A204.1 (cell line): ENCODE data around the gene ZNF525.
"Not testable (repeated sequence)": the region's sequence is repeated elsewhere in the genome, so short reads cannot be mapped to it uniquely, and the experiment has no call there.

Experiments
- FAIRE-seq: peaks from 2 replicates; lab custom pipeline; 2012; peaks lifted over from hg19 to GRCh38; lab: Jason Lieb, UNC

ZNF525 gene

GRCh38 chr19:53395840-53396524 is 30.5 kb downstream of the ZNF525 start:
- FAIRE-seq: not testable (repeated sequence)

DNA sequence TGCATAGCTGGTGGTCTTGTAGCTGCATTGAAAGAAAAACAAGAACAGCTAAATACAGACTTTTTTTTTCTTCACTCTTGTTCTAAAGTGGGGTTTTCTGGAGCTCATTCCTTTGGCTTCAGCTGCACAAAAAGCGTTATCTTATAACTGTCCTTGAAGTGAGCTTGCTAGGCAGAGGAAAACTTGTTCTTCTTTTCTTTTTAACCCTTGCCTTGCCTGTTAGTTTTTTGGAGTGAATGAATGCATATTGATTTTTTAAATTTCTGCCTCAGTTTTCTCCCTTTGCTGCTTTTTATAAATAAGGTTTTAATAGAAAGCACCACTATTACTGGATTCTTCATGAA is 31.0 kb downstream of the ZNF525 start:
- FAIRE-seq: no peak

DNA sequence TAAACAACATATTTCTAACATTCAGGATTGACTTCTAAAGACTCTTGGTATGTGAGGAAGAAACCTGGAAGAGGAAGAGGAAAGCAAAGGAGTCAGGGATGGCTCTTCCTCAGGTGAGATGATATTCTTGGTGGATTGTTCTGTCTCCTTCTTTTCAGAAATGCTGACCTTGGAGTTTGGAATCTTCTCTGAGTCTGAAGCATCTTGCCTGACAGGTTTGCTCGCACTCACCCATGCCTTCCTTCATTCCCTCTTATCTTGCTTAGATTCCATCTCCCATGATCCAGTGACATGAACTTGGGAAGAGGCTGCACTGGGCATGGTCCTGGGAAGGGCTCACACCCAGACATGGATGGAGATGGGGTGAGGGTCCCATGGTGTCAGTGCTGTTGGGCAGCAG is 32.4 kb downstream of the ZNF525 start:
- not testable (repeated sequence) for FAIRE-seq

DNA sequence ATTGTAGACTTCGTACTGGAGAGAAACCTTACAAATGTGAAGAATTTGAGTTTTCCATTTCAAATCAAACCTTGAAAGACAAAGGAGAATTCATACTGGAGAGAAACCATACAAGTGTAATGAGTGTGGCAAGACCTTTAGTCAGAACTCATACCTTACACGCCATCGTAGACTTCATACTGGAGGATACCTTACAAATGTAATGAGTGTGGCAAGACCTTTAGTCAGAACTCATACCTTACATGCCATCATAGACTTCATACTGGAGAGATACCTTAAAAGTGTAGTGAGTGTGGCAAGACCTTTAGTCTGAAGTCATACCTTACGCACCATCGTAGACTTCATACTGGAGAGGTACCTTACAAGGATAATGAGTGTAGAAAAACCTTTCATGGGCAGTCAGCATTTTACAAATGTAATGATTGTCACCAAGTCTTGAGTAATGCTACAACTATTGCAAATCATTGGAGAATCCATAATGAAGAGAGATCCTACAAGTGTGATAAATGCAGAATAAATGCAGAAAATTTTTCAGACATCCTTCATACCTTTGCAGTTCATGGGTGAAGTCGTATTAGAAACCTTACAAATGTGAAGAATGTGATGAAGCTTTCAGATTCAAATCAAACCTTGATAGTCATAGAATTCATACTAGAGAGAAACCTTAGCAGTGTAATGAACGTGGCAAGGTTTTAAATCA is 44.1 kb downstream of the ZNF525 start:
- FAIRE-seq: no peak

DNA sequence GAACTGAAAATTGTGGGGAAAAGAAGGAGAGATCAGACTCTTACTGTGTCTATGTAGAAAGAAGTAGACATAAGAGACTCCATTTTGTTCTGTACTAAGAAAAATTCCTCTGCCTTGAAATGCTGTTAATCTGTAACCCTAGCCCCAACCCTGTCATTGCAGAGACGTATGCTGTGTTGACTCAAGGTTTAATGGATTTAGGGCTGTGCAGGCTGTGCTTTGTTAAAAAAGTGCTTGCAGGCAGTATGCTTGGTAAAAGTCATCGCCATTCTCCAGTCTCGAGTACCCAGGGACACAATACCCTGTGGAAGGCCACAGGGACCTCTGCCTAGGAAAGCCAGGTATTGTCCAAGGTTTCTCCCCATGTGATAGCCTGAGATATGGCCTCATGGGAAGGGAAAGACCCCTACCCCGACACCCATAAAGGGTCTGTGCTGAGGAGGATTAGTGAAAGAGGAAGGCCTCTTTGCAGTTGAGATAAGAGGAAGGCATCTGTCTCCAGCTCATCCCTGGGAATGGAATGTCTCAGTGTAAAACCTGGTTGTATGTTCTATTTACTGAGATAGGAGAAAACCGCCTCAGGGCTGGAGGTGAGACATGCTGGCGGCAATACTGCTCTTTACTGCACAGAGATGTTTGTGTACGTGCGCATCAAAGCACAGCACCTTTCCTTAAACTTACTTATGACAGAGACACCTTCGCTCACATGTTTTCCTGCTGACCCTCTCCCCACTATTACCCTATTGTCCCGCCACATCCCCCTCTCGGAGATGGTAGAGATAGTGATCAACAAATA is 55.2 kb downstream of the ZNF525 start:
- FAIRE-seq: not testable (repeated sequence)

GRCh38 chr19:53422551-53422950 is 57.0 kb downstream of the ZNF525 start:
- no peak for FAIRE-seq

GRCh38 chr19:53423074-53423473 is 57.6 kb downstream of the ZNF525 start:
- FAIRE-seq: not testable (repeated sequence)

GRCh38 chr19:53423680-53424079 is 58.2 kb downstream of the ZNF525 start:
- not testable (repeated sequence) for FAIRE-seq

DNA sequence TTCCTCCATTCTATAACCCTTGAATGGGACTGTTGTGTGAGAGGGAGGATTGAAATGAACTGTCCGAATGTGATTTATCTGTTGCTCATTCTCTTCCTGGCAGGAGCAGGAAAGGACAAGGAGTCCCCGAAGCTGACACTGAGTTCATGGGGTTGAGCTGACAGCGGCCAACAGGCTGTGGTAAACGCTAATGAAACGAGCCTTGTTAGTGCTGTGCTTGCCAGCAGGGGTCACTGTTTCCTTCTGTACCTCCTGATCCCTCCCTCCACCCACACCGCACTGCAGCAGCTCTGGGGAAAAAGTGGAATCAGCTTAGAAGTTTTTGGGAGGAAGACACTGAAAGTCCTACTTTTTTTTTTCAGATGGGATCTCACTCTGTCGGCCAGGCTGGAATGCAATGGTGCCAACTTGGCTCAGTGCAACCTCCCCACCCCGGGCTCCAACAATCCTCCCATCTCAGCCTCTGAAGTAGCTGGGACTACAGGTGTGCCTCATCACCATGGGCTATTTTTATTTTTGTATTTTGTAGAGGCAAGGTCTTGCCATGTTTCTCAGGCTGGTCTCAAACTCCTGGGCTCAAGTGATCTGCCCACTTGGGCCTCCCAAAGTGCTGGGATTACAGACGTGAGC is 59.6 kb downstream of the ZNF525 start:
- no peak for FAIRE-seq

- no peak for FAIRE-seq
Measured at GRCh38 chr19:53431399-53432087, 66.0 kb downstream of the ZNF525 start, which contains the start of gene ZNF761. Gene ZNF761 (plus strand): TSS chr19:53431984. CDS start chr19:53447269, 15,285 bp downstream.

DNA sequence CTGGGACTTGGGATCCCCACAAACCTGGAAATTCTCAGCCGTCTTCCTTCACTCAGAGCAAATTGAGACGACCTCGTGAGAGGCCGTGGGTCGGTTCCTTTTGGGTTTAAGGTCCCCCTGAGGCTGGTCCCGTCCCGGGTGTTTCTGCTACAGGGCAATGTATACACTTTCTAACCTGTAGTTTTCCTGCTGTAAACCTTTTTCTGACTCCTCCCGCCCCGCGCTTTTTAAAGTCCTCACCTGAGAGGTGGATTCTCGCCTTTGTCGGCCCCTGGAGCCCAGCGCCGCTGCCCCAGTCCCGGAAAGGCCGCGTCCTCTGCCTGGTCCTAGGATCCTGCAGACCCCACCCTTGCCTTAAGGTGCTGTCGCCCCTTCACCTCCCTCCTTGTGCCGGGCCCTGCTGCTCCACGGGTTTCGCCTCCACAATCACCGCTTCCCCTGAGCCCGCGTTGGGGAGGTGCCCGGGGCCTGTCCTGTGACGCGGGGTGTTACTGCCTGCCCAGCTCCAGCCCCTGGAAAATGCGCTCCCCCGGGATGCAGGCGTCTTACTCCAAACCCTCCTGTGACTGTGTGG is 66.7 kb downstream of the ZNF525 start:
- FAIRE-seq: no peak
